ENCODE results near the gene GPR157. TPM values are rescaled to one million over a fixed set of nuclear protein-coding genes. Genes with fewer than 3 reads are reported as not detected.

The GPR157 gene
- total RNA-seq, 1 experiment from 2014 or later: 7.9 TPM

- no peak overlapping the region for H3K27ac ChIP-seq (ENCODE audit: low read length)
- H3K4me2 ChIP-seq (ENCODE audit: low read length): no peak overlapping the region
- no peaks in the 10 kb centered on the region for H3K4me1 ChIP-seq (ENCODE audit: insufficient read depth, low read length)
- ChIA-PET POLR2A (ENCODE audit: unreplicated experiment) (no interaction called here), CTCF (no interaction called here)
- BruUV-seq (replicated peaks): no TSS peak
- no peaks in the 10 kb centered on the region for H3K36me3 ChIP-seq (ENCODE audit: low read depth, low read length)
- H2AFZ ChIP-seq (ENCODE audit: low read length): no peak overlapping the region
- ATAC-seq: no peak
- no peaks in the 10 kb centered on the region for H3K79me2 ChIP-seq (ENCODE audit: low read length)
- H3K9me3 ChIP-seq (ENCODE audit: low read length): no peaks in the 10 kb centered on the region
- H3K9me2 ChIP-seq (replicated peaks; ENCODE audit: low read length): no peaks in the 10 kb centered on the region
- no peaks in the 10 kb centered on the region for H3K27me3 ChIP-seq (ENCODE audit: low read length)
- H3K9ac ChIP-seq (ENCODE audit: low read length): no peak overlapping the region
- no peaks in the 10 kb centered on the region for H4K20me1 ChIP-seq (ENCODE audit: low read length)
- no peak for DNase-seq
- TF ChIP-seq EZH2phosphoT487 (IDR thresholded peaks at IDR 0.05; ENCODE audit: borderline replicate concordance, low read length): no peak
- TF ChIP-seq CTCF (conservative IDR thresholded peaks at IDR 0.05; ENCODE audit: low read depth, low read length): no peak
- no peak for TF ChIP-seq EZH2 (IDR thresholded peaks at IDR 0.05; ENCODE audit: low read length, unreplicated experiment)
- no peaks in the 10 kb centered on the region for H3F3A ChIP-seq (ENCODE audit: low read length, unreplicated experiment)
- intact Hi-C loops (cut with micrococcal nuclease): no loop called here
- no peak overlapping the region for H3K4me3 ChIP-seq (ENCODE audit: low read length)
Measured at GRCh38 chr1:9052272-9053049, 76.4 kb downstream of the GPR157 start.

- H2AFZ ChIP-seq (ENCODE audit: low read length): no peak overlapping the region
- no peaks in the 10 kb centered on the region for H4K20me1 ChIP-seq (ENCODE audit: low read length)
- POLR2A ChIA-PET (ENCODE audit: unreplicated experiment): no interaction called here
- H3K27me3 ChIP-seq (ENCODE audit: low read length): no peaks in the 10 kb centered on the region
- CTCF ChIA-PET: no interaction called here
- no peaks in the 10 kb centered on the region for H3K4me1 ChIP-seq (ENCODE audit: insufficient read depth, low read length)
- intact Hi-C loops (cut with micrococcal nuclease): no loop called here
- H3K9ac ChIP-seq (ENCODE audit: low read length): no peak overlapping the region
- H3K9me3 ChIP-seq (ENCODE audit: low read length): no peaks in the 10 kb centered on the region
- no peaks in the 10 kb centered on the region for H3K9me2 ChIP-seq (replicated peaks; ENCODE audit: low read length)
- ATAC-seq: no peak
- no peak overlapping the region for H3K4me3 ChIP-seq (ENCODE audit: low read length)
- H3K27ac ChIP-seq (ENCODE audit: low read length): no peak overlapping the region
- BruUV-seq (replicated peaks): no TSS peak
- H3F3A ChIP-seq (ENCODE audit: low read length, unreplicated experiment): no peaks in the 10 kb centered on the region
- H3K36me3 ChIP-seq (ENCODE audit: low read depth, low read length): no peaks in the 10 kb centered on the region
- H3K79me2 ChIP-seq (ENCODE audit: low read length): no peaks in the 10 kb centered on the region
- no peak for DNase-seq
- H3K4me2 ChIP-seq (ENCODE audit: low read length): no peak overlapping the region
- no peak for TF ChIP-seq EZH2 (IDR thresholded peaks at IDR 0.05; ENCODE audit: low read length, unreplicated experiment)
- no peak for TF ChIP-seq CTCF (conservative IDR thresholded peaks at IDR 0.05; ENCODE audit: low read depth, low read length)
- no peak for TF ChIP-seq EZH2phosphoT487 (IDR thresholded peaks at IDR 0.05; ENCODE audit: borderline replicate concordance, low read length)
Measured at GRCh38 chr1:9051379-9051778, 77.5 kb downstream of the GPR157 start.

- Histone ChIP-seq H3K9me2 (replicated peaks; ENCODE audit: low read length) (no peaks in the 10 kb centered on the region), H3K27me3 (ENCODE audit: low read length) (no peaks in the 10 kb centered on the region), H3K36me3 (ENCODE audit: low read depth, low read length) (no peaks in the 10 kb centered on the region), H3K9ac (ENCODE audit: low read length) (no peak overlapping the region), H3K4me1 (ENCODE audit: insufficient read depth, low read length) (no peaks in the 10 kb centered on the region), H3F3A (ENCODE audit: low read length, unreplicated experiment) (no peaks in the 10 kb centered on the region), H2AFZ (ENCODE audit: low read length) (no peak overlapping the region), H3K4me3 (ENCODE audit: low read length) (no peak overlapping the region), H3K27ac (ENCODE audit: low read length) (no peak overlapping the region), H3K4me2 (ENCODE audit: low read length) (no peak overlapping the region), H3K9me3 (ENCODE audit: low read length) (no peaks in the 10 kb centered on the region), H3K79me2 (ENCODE audit: low read length) (no peaks in the 10 kb centered on the region), H4K20me1 (ENCODE audit: low read length) (no peaks in the 10 kb centered on the region)
- ChIA-PET POLR2A (ENCODE audit: unreplicated experiment) (no interaction called here), CTCF (no interaction called here)
- DNase-seq (no peak), ATAC-seq (no peak)
- intact Hi-C loops (cut with micrococcal nuclease): no loop called here
- no peak for TF ChIP-seq EZH2 (IDR thresholded peaks at IDR 0.05; ENCODE audit: low read length, unreplicated experiment)
- TF ChIP-seq EZH2phosphoT487 (IDR thresholded peaks at IDR 0.05; ENCODE audit: borderline replicate concordance, low read length): no peak
- TF ChIP-seq CTCF (conservative IDR thresholded peaks at IDR 0.05; ENCODE audit: low read depth, low read length): no peak
- BruUV-seq (replicated peaks): no TSS peak
Measured at GRCh38 chr1:9050803-9051202, 78.1 kb downstream of the GPR157 start.
